Nephron progenitor cell (in vitro differentiated cells): ENCODE data around the gene ACAN.
A peak's percentile ranks its signal among the peaks of the same experiment; 100 is the strongest.

Experiments
- DNase-seq: peaks from one replicate; pipeline ENCODE4 v3.0.0; 2021
- H3K27ac Mint-ChIP-seq: 2 replicates; pipeline ENCODE4 v1.8.0; 2021; ENCODE audit warnings: mild to moderate bottlenecking, moderate library complexity, mixed read lengths
- H3K27me3 Mint-ChIP-seq: 2 replicates; pipeline ENCODE4 v1.8.0; 2021; ENCODE audit warnings: mild to moderate bottlenecking, low read depth, mixed read lengths; ENCODE audit not compliant: poor library complexity
- H3K36me3 Mint-ChIP-seq: 2 replicates; pipeline ENCODE4 v1.8.0; 2021; ENCODE audit warnings: low read depth, mixed read lengths
- H3K4me1 Mint-ChIP-seq: 2 replicates; pipeline ENCODE4 v1.8.0; 2021; ENCODE audit warnings: mixed read lengths
- H3K4me3 Mint-ChIP-seq: 2 replicates; pipeline ENCODE4 v1.8.0; 2021; ENCODE audit warnings: mild to moderate bottlenecking, moderate library complexity, mixed read lengths
- H3K9me3 Mint-ChIP-seq: 2 replicates; pipeline ENCODE4 v1.8.0; 2021; ENCODE audit warnings: mild to moderate bottlenecking, moderate library complexity, mixed read lengths
- TF ChIP-seq, protein P1 (sequence below): fragments of 200-600 bp; sonication (generic); IDR thresholded peaks from 2 replicates; pipeline ENCODE4 v1.5.0; 2021; ENCODE audit warnings: antibody characterized with exemption

Gene ACAN

DNA sequence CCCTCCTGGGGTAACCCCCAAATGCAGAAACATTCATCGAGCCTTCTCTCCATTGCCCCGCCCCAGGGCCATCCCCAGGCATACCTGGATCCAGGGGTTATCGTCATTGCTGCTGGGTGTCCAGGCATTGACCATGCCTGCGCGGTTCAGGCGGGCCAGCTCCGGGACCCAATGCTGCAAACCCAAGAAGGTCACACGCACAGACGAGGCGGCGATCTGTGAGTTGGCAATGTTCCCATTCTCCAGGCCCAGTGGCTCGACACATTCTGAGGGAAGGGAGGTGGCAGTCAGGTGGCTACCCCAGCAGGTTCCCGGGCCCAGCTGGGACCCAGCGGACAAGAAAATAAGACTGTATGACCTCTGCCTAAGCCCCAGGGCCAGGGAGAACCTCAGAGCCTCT, 103.9 kb downstream of the ACAN start:
- TF ChIP-seq, protein P1, sequence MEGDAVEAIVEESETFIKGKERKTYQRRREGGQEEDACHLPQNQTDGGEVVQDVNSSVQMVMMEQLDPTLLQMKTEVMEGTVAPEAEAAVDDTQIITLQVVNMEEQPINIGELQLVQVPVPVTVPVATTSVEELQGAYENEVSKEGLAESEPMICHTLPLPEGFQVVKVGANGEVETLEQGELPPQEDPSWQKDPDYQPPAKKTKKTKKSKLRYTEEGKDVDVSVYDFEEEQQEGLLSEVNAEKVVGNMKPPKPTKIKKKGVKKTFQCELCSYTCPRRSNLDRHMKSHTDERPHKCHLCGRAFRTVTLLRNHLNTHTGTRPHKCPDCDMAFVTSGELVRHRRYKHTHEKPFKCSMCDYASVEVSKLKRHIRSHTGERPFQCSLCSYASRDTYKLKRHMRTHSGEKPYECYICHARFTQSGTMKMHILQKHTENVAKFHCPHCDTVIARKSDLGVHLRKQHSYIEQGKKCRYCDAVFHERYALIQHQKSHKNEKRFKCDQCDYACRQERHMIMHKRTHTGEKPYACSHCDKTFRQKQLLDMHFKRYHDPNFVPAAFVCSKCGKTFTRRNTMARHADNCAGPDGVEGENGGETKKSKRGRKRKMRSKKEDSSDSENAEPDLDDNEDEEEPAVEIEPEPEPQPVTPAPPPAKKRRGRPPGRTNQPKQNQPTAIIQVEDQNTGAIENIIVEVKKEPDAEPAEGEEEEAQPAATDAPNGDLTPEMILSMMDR, result no peak
- peaks cover 52% of the 10 kb centered on the region for H3K36me3 Mint-ChIP-seq
- H3K4me1 Mint-ChIP-seq, result peaks cover 73% of the 10 kb centered on the region
- no peak overlapping the region for H3K4me3 Mint-ChIP-seq
- peaks cover 3% of the 10 kb centered on the region for H3K27me3 Mint-ChIP-seq
- H3K9me3 Mint-ChIP-seq, result no peaks in the 10 kb centered on the region
- DNase-seq, result no peak
- H3K27ac Mint-ChIP-seq, result no peak overlapping the region

DNA sequence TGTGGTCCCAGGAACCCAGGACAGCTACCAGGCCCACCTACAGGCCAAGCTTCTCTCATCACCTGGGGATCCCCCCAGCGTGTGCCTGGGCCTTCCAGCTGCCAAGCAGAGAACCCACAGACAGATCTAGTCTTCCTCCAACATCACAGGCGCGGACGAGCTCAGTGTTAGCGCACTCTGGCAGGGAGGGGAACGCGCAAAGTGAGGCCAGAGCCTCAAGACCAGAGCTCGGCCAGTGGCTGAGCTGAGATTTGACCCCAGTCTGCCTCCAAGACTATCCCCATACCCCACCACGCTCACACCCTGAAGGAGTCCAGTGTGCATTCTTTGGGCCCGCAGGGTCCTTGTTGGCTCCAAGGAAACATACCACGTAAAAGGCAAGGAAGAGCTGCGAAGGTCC, 104.9 kb downstream of the ACAN start:
- H3K36me3 Mint-ChIP-seq, result peaks cover 45% of the 10 kb centered on the region
- no peak for DNase-seq
- no peaks in the 10 kb centered on the region for H3K9me3 Mint-ChIP-seq
- H3K27me3 Mint-ChIP-seq, result peaks cover 3% of the 10 kb centered on the region
- H3K27ac Mint-ChIP-seq, result peak overlapping the region; percentile 85
- H3K4me3 Mint-ChIP-seq, result peak overlapping the region; percentile 54
- TF ChIP-seq, protein P1, result no peak
- peaks cover 74% of the 10 kb centered on the region for H3K4me1 Mint-ChIP-seq

GRCh38 chr15:88908697-88909621, 105.7 kb downstream of the ACAN start:
- TF ChIP-seq, protein P1, result no peak
- Mint-ChIP-seq H3K36me3 (peaks cover 41% of the 10 kb centered on the region), H3K4me1 (peaks cover 81% of the 10 kb centered on the region), H3K9me3 (no peaks in the 10 kb centered on the region), H3K27ac (peak overlapping the region; percentile 99), H3K27me3 (peaks cover 3% of the 10 kb centered on the region), H3K4me3 (peak overlapping the region; percentile 92)
- peak; percentile 36 for DNase-seq

GRCh38 chr15:88909956-88910831, 107.0 kb downstream of the ACAN start:
- peak; percentile 37 for DNase-seq
- peak overlapping the region; percentile 92 for H3K4me3 Mint-ChIP-seq
- H3K36me3 Mint-ChIP-seq, result peaks cover 36% of the 10 kb centered on the region
- peak overlapping the region; percentile 99 for H3K27ac Mint-ChIP-seq
- peaks cover 74% of the 10 kb centered on the region for H3K4me1 Mint-ChIP-seq
- TF ChIP-seq, protein P1, result no peak
- H3K9me3 Mint-ChIP-seq, result no peaks in the 10 kb centered on the region
- H3K27me3 Mint-ChIP-seq, result peaks cover 3% of the 10 kb centered on the region

GRCh38 chr15:88911766-88912118, 108.5 kb downstream of the ACAN start:
- DNase-seq, result no peak
- Mint-ChIP-seq H3K4me1 (peaks cover 62% of the 10 kb centered on the region), H3K9me3 (no peaks in the 10 kb centered on the region), H3K27me3 (peaks cover 3% of the 10 kb centered on the region), H3K27ac (peak overlapping the region; percentile 90), H3K4me3 (peak overlapping the region; percentile 92), H3K36me3 (peaks cover 25% of the 10 kb centered on the region)
- TF ChIP-seq, protein P1, result no peak
